DMS 273 (cell line): ENCODE data around the gene PKP1.

Experiments used
- DNase-seq: peaks from one replicate; lab custom pipeline; 2025; ENCODE audit not compliant: unreplicated experiment; lab: John Stamatoyannopoulos, UW

Gene PKP1

GRCh38 chr1:201281573-201281972, 1.7 kb upstream of the PKP1 start:
- DNase-seq: no peak

- DNase-seq: no peak
Observed at GRCh38 chr1:201282216-201282615, 1.1 kb upstream of the PKP1 start.

GRCh38 chr1:201283836-201284553, 689 bp downstream of the PKP1 start:
- DNase-seq: no peak

GRCh38 chr1:201284636-201285035, 1.3 kb downstream of the PKP1 start:
- no peak for DNase-seq

GRCh38 chr1:201285846-201286245, 2.5 kb downstream of the PKP1 start:
- DNase-seq: no peak

GRCh38 chr1:201286445-201286844, 3.1 kb downstream of the PKP1 start:
- DNase-seq: no peak

- DNase-seq: no peak
Observed at GRCh38 chr1:201288007-201288406, 4.7 kb downstream of the PKP1 start.

- DNase-seq: no peak
Observed at GRCh38 chr1:201288765-201289164, 5.5 kb downstream of the PKP1 start.

GRCh38 chr1:201290551-201290950, 7.2 kb downstream of the PKP1 start:
- no peak for DNase-seq

- no peak for DNase-seq
Observed at GRCh38 chr1:201291916-201292315, 8.6 kb downstream of the PKP1 start.

- no peak for DNase-seq
Observed at GRCh38 chr1:201294876-201295275, 11.6 kb downstream of the PKP1 start.

- DNase-seq: no peak
Observed at GRCh38 chr1:201295346-201295745, 12.0 kb downstream of the PKP1 start.

GRCh38 chr1:201295861-201296260, 12.6 kb downstream of the PKP1 start:
- DNase-seq: no peak

GRCh38 chr1:201296352-201296751, 13.0 kb downstream of the PKP1 start:
- no peak for DNase-seq

- DNase-seq: no peak
Observed at GRCh38 chr1:201298396-201299381, 15.4 kb downstream of the PKP1 start.

- DNase-seq: no peak
Observed at GRCh38 chr1:201299968-201300367, 16.7 kb downstream of the PKP1 start.

- no peak for DNase-seq
Observed at GRCh38 chr1:201300641-201301040, 17.3 kb downstream of the PKP1 start.

- no peak for DNase-seq
Observed at GRCh38 chr1:201302163-201303152, 19.2 kb downstream of the PKP1 start.

- no peak for DNase-seq
Observed at GRCh38 chr1:201304126-201304525, 20.8 kb downstream of the PKP1 start.

GRCh38 chr1:201305815-201306214, 22.5 kb downstream of the PKP1 start:
- no peak for DNase-seq

- DNase-seq: no peak
Observed at GRCh38 chr1:201307231-201307630, 23.9 kb downstream of the PKP1 start.
